Left renal pelvis (tissue), 4 donors: ENCODE measurements around the gene PELI1. TPM values are rescaled to one million over a fixed set of nuclear protein-coding genes. Genes with fewer than 3 reads are reported as not detected.

ENCODE experiments used
- DNase-seq, 4 donors: peaks; one replicate each; pipeline ENCODE4 v3.0.0-alpha.2; 2013; ENCODE audit warnings: low read depth in 4 of 4, low spot score in 3 of 4
- polyA plus RNA-seq, 4 donors: library from polyadenylated mRNA; unstranded; fragments of 120-200 nt; gene quantifications; one replicate each; pipeline ENCODE4 v1.2.1, GENCODE V29; 2013; ENCODE audit not compliant: insufficient read length in 4 of 4

The PELI1 gene
- polyA plus RNA-seq, 4 donors = 27.1 to 36.0 (median 34.7) TPM

DNA sequence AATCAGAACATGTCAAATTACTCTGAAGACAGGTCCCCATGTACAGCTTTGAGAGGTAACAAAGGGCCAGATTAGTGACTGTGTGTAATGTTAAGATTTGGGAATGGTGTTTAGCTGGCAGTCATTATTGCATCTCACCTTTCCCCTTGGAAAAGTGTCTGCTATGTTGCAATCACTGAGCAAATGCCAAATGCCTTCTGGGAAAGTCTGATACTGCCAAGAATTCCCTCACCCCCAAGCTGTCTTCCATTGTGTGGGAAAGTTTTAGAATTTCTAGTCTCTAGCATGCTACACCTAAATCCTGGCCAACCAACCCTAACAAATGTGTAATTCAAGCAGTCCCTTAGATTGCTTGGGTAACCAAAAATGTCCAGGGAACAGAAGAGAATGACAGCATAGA is 13.6 kb upstream of the PELI1 start:
- DNase-seq = no peak

DNA sequence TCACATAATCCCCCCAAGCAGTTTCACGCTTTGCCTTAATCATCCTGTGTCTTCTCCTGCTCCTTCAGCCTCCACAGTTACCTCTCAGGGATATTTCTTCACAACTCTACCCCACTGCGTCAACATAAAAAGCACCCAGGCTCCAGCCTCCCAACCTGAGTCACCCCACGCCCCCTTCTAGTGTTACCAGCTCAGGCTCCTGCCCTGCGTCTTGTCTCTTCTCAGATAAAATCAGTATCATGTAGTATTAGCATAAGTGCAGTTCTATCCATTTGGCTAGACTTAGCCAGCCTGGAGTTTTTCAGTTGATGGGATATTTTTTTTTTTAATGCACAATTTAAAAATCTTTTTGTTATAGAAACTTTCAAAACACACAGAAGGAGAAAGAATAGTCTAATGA is 9.6 kb upstream of the PELI1 start:
- DNase-seq = no peak

DNA sequence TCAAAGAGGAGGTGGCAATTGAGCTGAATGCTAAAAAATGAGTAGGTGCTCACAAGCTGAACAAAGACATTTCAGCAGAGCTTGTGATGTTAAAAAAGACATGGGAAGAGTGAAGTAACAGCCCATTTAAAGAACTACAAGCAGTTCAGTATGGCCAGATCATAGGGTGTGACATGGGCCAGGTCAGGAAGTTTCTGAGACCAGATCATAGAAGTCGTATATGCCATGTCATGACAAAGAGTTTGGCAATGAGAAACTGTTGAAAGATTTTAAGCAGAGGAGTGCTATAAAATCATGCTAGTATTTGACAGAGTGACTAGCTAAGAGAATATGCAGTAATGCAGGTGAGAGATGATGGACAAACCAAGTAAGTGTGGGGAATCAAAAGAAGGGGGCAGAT is 7.3 kb upstream of the PELI1 start:
- no peak for DNase-seq

DNA sequence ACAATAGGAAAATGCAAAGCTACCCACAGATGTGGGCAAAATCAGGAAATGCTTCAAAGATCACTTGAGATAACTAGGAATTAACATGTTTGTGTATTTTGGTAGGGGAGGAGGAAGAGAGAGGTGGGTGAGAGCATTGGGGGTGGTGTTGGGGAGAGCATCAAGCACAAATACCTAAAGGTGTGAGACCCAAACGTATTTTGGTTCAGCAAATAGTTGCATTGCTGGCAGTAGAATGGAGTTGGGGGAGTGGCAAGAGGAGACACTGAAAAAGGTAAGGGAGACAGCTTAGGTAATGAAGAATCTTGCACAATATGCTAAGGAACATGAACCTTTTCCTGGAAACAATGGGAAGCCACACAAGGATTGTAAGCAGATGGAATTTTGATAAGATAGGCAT is 1.5 kb upstream of the PELI1 start:
- no peak for DNase-seq

DNA sequence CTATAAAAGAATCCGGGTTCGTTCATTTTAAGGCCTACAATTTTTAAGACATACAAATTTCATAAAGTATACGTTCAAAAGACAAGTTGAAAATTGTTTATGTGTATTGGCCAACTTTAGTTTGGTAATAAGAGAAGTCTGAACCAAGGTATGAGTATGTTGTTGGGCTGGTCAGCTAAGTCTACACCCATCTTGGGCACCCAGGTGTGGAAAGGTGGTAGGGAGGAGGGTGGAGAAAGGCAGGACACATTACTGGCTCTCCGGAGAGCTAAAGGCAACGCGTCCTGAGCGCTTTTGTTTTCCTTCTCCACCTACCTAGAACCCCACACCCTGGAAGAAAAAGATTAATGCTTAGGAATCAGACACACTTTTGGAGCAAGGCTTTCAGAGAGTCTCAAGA is 899 bp upstream of the PELI1 start:
- no peak for DNase-seq

DNA sequence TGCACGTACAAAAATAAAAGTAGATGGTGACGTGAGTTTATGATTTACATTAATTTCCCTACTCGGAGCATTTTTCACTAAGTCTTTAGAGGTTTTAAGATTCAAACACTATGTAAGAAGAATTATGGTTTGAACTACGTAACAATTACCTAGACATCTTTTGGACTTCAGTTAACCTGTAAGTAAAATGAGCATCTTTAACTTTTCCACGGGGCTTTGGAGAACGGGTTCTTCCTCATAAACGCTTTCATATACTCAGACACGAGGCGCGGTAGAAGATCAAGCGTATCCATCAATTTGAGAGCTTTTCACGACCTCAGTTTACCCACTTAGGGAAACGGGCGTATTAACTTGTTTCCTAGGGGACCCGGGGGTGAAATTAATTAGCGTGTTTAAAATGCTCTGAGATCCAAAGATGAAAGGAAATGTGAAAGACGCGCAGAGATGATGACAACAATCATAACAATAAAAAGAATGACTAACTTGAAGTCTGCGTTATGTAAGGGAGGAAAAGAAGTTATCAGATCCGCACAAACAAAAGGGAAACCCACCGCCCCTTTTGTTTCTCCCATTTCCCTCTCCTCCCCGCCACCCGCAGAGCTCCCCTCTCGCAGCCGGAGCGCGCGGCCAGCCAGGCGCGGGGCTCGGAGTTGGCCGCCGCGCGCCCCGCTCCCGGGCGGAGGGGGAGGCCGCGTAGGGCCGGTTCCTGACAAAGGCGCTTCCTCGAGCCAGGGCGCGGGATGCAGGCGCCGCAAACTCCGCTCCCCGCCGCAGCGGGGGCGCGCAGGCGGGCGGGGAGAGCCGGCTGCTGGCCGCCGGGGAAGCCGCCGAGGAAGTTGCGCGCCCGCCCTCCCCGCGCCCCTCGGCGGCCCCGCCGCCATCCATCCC is 807 bp downstream of the PELI1 start:
- DNase-seq = peak in 3 of 4 donors; percentile 25 to 47 (median 34)

DNA sequence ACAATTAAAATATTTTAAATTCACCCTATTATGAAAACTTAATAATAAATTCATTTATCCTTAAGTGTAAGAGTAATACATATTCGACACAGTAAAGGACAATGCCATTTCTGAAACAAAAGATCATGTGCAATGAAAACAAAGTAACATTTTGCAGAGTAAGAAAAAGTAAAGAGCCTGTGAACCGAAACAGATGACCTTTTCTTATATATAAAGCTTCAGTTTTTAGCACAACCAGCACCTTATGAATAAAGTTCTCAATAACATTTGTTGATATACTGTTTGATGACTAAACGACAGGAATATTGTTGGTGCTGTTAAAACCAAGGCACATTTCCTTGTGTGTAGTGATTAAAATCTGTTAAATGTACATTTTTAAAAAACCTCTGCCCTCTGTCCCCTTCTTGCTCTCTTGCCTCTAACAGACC is 1.5 kb downstream of the PELI1 start:
- DNase-seq = no peak

DNA sequence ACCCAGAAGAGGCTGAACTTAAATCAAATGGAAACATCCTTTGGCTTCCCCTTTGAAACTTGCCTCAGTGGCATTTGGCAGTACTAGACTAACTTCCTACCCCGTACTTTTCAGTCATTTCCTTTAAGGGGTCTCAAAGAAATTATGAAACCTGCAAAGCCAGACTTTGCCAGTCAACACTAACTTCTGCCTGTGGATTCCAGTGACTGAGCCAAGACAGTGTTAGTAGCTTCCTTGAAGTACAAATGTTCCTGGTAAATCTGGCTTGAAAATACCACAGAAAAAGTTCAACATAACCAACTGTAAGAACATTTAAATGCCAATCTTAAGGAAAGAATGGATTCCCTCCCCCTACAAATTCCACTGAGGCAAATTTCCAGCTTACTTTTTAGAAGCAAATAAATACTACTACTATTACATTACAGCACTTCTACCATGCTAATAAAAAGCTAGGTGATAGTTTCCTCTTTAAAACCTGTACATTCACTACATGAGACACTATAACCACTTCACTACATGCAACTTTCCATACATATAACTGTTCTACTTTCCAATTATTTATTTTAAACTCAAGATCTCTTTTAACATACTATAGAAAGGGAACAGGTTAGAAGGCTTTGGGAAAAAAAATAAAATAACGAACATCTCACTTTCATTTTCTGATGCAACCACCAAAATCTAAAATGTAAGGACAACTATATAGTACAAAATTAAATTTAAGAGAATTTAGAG is 2.4 kb downstream of the PELI1 start:
- no peak for DNase-seq

DNA sequence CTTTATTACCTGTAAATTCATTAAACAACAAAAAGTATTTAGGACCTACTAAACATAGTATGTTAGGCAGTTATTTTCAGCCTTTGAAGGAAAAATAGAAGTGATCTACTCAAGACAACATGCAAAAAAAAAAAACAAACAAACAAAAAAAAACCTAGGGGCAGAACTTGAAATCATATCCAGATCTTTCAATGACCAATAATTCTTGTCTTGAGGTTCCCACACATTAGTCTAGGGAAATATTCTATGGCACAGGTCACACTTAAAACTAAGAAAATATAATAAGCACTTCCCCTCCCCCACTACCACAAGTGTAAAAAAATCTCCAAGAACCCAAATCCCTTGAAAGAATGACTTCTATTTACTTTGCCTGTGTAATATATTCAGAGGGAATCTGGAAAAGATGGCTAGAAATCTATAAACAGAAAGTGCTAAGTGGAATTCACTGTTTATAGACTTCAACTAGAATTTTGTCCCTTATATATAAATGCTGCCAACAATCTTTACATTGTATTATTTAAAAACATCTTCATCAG is 3.5 kb downstream of the PELI1 start:
- no peak for DNase-seq

DNA sequence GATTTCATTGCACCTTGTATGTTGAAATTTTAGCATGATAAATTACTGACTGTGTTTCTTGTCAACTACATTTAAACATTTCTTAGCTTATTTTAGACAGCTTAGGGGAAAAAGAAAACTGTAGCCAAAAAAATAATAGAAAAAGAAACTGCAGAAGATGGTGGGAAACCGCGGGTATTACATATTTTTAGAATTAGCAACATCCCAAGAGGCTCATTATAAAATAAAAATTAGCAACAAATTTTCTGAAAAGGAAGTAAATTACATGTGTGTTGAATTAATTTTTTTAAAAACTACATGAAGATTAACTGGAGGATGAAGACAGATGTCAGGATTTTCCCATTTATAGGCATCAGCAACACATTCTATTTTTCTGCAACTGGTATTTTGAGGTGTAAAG is 4.3 kb downstream of the PELI1 start:
- DNase-seq = no peak

DNA sequence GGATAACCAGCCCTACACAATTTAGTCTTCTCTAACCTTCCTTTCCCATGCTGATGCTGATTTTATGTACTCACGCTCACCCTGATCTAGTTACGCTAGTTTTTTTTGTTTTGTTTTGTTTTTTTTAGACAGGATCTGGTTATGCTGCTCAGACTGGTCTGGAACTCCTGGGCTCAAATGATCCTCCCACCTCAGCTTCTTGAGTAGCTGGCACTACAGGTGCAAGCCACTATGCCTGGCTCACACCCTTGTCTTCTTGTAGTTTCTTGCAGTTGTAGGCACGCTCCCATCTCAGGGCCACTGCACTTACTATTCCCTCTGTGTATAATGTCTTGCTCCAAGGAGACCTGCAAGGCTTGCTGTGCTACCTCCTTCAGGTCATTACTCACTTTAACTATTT is 6.2 kb downstream of the PELI1 start:
- DNase-seq = no peak

DNA sequence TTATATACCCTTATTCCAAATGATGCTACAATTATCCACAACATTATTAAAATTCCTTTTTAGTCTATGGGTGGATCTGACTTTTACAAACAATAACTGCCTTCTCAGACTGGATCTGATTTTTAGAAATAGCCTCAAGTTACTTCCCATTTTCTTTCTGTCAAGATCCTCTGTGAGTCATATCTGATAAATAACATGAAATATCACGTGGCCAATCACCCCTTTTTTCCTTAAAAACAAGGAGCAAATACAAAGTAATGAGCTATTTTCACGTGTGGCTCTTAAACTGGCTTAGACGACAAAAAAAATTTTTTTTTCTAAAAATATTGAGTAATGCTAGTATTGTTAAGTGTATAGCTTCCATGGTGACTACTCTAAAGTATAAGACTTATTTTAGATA is 6.7 kb downstream of the PELI1 start:
- DNase-seq = no peak

DNA sequence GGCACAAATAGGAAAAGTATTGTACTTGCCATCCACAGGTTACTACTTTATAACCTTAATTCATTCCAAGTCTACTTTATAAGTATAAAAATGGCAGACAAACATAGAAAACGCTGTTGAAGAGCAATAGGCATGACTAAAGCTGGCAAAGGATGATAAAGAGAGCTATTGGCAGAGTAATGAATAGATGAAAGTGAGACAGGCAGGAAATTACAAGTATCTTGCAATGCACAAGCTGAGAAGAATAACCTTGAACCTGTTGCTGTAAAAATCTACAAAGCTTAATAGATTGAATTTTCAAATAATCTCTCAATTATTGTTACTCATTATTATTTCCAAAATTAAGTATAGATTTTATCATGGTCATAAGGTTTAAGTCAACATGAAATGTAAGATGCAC is 8.8 kb downstream of the PELI1 start:
- DNase-seq = no peak

DNA sequence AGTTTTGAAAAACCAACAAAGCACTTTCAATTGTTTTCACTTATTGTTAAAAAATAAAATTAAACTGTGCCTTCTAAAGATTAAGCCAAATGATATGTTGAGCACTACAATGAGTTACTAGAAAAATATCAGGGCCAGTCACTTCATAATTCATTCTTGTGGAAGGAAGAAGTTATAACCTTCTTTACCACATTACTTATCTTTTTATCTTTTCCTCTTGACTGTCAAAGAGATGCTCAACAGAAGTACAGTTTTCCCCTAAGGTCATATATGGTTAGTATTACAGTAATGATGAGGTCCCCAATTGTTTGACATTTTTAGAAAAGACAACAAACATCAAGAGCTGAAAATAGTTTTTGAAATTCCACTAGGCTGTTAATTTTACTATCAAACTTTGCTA is 9.4 kb downstream of the PELI1 start:
- DNase-seq = no peak

DNA sequence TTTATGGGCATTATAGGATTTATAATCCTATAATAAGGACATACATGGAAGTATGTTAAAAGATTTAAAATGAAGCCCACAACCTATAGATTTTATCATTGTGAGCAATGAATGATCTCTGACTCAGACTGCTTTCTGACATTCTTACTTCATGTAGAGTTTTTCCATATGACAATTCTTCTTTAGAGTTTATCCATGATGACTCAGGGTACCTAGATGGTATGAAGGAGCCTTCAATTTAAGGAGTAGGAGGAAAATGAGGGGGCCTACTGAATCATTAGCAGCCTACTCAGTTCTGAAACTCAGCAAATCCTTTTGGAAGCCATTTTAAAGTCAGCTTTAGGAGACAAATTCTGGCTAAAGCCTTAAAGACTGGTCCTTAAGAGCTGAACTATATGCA is 10.4 kb downstream of the PELI1 start:
- DNase-seq = no peak

DNA sequence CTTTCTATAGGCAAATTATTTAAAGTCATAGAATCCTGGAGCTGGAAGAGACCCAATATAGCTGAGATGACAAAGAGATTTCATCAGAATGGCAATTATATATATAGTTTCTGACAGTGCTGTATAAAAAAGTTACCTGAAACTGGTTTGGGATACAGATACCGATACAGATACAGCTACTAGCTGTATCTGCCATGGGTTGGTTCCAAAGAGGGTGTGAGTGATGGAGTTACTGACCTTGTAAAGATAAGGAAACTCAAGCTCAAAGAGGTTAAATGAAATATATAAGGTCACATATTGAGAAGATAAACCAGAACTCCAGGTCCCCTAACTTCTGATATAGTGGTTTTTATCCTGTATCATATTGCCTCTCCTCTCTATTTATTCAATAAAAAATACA is 10.9 kb downstream of the PELI1 start:
- no peak for DNase-seq

DNA sequence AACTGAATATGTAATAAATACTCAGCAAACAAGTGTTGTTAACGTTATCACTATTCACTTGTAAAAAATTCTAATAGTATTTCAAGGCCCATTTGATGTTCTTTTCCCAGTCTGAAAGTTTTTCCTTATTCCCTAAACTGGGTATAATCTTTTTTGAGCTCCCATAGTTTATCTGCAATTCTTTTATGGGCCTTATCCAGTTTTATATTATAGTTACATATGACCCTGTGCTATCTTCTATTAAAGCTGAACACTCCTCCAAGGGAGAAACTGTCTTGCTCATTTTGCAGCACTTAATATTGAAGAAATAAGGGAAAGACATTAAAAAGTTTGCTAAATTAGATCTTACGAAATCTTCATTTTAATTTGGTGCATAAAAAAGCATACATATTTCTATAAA is 13.9 kb downstream of the PELI1 start:
- DNase-seq = no peak

DNA sequence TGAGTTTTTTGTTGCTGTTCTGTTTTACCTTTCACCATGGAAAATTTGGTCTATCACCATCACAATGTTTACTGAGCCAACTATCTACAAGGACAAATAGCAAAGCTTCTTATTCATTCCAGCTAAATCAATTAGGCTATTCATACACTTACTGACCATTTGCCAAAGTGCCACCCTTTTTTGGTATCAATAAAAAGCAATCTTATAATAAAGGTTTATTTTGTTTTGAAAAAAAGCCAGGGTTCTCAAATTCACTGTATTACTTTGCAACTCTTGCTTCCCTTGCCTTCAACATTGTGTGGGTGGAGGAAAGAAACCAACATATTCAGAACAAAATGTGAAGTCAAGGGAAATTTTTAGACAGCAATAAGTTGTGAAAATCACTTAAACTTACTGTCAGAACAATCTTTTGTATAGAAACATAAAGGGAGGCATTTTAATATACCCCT is 15.3 kb downstream of the PELI1 start:
- no peak for DNase-seq

DNA sequence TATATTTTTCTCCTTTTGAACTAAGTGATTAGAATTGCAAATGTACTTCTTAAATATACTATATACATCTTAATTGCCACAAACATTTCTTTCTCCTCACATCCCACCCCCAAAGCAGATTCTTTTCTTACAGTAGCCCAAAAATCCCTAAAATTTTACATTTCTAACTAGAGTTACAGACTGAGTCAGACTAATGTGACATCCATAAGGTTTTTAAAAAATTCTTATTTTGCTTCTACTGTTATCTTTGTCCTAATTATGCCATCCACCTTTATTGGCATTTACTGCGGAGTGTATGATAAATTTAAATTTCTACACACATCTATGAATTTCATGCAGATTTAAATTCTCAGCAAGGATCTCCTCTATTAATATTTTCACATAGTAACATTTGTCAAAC is 15.8 kb downstream of the PELI1 start:
- DNase-seq = no peak

DNA sequence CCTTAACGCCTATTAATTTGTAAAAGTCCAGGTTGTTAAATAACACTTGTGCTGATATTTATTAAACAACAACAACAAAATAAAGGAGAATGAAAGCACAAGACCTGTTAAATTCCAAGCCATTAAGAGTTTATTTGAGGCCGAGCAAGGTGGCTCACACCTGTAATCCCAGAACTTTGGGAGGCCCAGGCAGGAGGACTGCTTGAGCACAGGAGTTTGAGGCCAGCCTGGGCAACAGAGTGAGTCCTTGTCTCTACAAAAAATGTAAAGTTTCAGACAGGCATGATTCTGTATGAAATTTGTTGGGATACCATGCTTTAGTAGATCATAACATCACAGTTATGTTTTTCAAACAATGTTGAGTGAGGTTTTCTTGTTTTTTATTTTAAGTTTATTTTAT is 17.1 kb downstream of the PELI1 start:
- no peak for DNase-seq

DNA sequence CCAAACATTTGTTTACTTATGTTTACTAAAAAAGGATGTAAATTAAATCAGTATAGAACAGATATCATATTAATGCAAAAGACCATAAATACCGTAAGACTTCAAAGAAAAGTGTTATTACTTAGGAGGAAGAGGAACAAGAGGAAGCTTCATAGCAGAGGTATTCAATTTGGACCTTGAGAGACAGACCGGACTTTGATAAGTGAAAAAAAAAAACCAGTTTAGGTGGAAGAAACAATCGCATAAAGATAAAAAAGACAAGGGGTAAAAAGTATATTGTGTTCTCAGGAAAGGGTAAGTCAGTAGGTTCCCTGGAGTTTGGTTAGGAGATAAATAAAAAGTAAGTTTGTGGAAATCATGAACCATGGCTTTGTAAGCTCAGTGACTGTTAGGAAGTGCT is 17.6 kb downstream of the PELI1 start:
- no peak for DNase-seq

DNA sequence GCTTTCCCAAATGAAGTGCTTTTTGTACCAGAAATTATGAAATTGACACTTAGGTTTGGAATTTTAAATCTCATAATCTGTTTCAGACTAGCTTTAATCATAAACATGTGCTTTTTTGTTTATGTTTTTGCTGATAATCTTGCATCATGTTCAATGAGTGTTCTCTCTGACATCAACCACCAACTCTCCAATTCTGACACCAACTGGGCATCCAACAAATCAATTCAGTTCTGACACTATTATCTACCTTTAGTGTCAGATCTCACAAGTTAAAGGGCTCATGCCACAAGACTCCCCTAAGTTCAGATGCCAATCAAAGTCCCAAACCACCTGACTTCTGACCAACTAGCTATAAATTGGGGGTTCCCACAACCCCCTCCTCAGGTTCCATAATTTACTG is 19.6 kb downstream of the PELI1 start:
- no peak for DNase-seq
